ENCODE measurements around the gene ILDR1.

The ILDR1 gene

DNA sequence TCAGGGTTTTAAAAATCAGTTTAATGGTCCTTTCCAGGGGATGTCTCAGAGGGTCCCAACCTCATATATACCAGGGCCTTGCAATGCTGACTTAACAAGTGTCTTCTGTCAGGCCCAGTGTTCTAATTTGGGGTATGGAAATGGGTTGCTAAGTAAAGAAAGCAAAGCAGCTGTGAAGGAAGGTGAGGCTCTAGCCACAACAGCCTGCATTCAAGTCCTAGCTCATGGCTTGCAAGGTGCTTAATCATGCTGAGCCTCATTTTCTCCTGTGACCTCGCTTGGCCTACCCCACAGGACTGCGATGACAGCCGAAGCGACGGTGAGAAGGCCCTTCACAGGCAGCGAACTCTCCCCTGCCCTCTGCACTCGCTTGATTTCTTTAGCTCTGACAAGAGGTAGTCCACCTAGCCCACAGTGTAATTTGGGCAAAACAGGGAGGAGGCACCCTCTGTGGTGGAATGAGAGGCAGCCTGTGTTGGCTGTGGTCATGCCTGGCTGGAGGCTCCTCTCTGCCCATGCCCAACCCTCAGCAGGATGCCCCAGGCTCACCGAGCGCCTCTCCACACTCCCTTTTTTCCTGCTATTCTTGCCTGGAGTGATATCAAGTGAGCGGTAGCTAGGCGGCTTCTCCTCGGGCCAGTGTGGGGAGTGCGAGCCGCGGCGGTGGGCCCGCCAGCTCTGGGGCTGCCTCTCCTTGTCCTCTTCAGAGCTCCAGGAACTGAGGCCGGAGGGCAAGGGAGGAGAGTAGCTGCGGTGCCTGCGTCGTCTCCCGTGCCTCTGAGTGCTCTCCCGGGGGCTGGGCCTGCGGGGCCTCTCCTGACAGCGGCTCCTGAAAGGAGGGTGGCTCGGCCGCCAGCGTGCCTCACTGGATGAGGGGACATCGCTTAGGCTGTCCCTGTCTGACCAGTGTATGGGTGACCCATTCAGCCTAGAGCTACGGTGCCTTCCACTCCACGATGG lies 29.2 kb downstream of the ILDR1 start:
- DNase-seq: no peak

DNA sequence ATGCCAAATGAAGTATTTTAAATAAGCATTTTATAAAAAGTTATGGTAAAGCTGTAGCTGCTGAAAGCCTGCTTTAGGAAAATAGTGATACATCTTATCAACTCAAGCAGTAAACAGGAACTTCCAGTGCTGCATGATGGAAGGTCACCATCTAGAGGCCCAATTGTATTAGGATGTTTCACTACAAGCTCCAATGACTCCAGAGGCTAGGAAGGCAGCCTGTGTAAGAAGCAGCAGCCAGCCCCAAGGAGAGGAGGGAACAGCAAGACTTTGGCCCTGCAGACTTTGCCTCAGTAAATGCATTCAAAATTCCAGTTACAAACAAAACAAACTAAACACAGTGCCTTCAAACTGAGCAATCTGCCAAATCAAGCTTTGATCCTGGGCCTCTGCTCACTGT lies 32.1 kb downstream of the ILDR1 start:
- peak; percentile 49 to 59 for DNase-seq

DNA sequence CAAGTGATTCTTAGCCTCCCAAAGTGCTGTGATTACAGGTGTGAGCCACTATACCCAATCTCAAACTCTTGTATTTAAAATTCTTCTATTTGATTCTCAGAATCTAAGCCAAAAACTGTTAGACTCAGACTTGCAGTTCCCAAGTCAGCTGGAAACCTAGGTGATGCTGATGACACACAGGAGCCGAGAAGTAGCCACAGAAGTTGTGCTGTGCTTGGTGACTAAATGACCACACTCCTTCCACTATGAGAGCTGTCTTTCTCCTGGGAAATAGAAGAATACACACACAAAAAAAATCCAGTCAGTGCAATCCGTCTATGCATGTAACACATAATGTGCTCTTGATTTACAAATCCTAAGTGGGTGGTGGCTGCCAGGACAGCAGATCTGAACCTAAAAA lies 33.9 kb downstream of the ILDR1 start:
- no peak for DNase-seq

DNA sequence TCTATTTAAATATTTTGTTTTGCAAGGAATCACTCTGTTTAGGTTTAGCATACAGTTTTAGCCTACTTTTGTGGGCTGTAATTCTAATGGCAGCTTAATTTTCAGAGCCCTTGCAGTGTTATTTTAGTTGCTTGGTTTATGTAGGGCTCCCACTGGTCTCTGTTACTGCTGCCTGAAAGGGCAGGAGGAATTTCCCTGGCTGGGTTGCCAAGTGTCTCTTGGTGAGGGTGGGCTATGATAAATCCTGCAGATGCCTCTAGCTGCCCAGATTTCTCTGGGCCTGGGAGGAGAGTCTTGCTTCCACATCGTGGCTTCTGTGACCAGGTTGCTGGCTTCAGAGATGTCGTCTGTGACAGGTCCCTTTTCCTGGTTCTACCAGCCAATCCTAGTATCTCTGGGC lies 36.2 kb downstream of the ILDR1 start:
- no peak for DNase-seq

DNA sequence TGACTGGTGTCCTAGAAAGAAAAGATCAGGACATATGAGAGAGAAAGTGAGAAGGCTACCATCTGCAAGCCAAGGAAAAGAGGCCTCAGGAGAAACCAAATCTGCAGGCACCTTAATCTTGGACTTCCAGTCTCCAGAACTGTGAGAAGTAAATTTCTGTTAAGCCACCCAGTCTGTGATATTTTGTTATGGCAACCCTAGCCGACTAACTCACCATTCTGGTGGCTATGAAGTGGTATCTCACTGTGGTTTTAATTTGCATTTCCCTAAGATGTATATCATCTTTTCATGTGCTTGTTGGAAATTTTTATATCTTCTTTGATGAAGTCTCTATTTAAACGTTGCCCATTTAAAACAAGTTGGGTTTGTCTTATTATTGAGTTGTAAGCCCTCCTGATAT lies 40.6 kb downstream of the ILDR1 start:
- no peak for DNase-seq

DNA sequence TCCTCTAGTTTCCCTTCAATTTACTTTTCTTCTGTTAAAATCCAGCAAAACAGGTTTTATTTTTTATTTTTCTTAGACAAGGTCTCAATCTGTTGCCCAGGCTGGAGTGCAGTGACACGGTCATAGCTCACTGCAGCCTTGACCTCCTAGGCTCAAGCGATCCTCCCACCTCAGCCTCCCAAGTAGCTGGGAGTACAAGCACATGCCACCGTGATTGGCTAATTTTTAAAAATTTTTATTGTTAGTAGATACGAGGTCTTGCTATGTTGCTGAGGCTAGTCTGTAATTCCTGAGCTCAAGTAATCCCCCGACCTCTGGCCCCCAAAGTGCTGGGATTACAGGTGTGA lies 41.6 kb downstream of the ILDR1 start:
- no peak for DNase-seq

DNA sequence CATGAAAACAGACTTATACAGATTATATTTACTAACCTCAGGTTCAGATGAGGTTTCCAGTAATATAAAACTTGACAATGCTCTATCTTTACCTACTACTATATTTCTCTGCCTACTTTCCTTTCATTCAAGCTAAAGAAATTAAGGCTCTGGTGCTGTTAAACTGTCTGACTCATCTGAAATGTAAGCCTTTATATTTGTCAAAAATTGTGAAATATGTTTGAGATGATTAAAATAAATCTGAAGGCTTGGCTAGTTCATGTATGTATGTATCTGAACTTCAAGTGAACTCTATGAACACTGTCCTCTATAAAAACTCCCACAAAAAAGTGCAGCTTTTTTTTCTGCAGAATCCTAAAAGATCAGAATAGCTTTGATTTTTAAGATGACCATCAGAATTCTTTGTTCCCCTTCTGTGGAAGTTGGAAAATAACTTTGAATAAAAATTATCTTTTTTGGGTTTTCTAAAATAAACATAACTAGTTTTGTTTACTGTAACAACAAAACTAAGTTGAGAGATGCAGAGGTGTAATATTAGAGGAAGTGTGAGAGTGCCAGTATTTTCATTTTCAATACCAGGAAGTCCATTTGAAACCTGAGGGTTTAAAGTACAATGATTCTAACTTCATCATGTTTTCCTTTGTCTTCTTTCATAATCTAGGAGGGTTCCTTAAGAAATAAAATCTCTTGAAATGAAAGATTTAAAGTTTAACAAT lies 42.2 kb downstream of the ILDR1 start:
- peak in 1 of 2 donors; percentile 14 for DNase-seq

DNA sequence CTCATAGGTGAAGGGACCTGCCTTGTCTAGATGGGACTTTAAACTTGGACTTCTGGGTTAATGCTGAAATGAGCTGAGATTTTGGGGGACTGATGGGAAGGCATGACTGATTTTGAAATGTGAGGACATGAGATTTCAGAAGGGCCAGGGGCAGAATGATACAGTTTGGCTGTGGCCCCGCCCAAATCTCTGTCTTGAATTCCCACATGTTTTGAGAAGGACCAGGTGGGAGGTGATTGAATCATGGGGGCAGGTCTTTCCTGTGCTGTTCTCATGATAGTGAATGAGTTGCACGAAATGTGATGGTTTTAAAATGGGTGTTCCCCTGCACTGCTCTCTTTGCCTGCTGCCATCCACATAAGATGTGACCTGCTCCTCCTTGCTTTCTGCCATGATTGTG lies 42.8 kb downstream of the ILDR1 start:
- DNase-seq: no peak

DNA sequence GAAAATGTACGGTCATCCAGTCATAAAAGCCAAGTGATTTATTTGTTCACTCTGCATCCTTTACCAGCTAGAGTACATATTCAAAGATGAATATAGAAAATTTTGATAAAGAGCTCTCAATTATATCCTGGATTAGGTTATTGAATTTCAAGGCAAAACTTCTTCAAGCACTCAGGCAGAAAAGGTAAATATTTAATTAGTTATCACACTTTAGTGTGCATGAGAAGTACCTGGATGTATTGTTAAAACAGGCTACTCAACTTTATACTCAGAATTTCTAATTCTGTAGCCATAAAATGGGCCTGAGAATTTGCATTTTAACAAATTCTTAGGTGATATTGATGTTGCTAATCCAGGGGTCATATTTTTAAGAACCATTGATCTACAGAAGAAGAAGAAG lies 45.3 kb downstream of the ILDR1 start:
- no peak for DNase-seq

DNA sequence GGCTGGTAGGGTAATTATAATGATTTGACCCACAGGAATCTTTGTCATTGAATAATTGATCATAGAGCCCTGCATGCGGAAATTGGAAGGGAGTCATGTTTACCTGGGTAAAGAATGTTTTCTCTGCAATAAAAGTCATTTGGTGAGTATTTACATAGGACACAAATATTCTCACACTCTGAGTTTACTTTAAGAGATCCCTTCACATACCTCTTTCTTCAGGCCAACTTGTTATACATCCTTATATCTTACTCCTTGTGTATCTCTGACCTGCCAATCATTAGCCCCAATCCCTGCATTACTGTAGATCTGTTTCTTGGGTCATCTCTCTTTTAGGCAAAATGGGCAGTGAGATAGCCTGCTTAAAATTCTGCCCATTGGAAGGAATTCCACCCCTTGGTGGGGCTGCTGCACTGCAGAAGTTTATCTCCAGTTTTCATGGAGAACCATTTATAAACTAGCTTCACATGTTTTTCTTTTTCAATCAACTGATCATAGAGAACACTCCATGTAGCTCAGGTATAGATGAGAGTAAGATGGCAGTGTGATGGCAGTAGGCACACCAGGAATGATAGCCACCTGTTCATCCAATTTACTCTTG lies 46.2 kb downstream of the ILDR1 start:
- DNase-seq: no peak

DNA sequence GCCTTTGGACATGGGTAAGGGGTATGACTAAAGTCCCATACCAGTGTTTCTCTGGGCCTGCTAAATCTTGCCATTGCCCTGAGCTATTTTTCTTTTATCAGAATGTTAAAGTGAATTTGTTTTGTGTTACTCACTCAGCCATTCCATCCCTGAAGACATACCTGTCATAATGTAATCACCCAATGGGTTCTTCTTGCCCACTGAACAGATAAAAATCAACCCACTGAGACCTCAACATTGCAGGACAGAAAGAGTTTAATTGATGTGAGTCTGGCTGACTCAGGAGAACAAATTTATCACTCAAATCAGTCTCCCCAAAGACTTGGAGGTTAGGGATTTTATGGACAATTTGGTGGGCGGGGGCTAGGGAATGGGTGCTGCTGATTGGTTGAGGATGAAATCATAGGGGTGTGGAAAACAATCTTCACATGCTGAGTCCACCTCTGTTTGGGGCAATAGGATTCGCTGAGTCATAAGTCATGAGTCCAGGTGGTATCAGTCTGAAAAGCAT lies 47.4 kb downstream of the ILDR1 start:
- no peak for DNase-seq

DNA sequence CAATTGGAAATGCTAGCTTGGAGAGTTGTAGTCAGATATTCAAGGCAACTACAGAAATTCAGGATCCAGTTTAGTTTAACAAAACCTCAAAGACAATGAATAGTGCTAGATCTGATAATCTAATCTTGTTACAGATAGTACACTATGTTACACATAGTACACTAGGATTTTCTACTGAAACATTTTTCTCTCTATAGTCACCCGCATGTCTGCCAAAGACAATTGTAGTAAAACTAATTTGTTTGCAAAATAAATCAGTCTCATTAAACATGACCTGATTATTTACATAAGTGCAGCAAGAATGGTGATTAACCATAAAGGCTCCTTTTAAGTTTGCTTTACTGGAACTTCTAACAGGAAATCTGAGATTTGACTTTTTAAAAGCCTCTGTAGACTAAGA lies 52.0 kb downstream of the ILDR1 start:
- no peak for DNase-seq

DNA sequence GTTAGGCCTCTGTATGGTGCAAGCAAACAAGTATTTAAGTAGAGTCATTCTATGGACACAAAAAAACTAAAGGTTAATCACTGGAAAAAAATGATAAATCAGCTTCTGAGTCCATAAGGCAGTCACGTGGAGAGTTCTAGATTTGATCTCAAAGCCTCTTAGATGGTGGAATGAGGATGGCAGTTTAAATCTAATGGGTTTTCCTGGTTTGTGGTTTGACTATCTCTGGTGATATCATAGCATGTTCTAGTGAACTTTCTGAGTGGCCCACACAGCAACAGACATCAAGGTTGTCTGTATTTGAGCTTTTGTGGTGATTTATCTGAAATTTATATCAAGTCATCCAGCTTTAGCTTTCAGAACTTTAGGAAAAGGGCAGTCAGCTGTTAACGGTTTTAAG lies 52.4 kb downstream of the ILDR1 start:
- no peak for DNase-seq

DNA sequence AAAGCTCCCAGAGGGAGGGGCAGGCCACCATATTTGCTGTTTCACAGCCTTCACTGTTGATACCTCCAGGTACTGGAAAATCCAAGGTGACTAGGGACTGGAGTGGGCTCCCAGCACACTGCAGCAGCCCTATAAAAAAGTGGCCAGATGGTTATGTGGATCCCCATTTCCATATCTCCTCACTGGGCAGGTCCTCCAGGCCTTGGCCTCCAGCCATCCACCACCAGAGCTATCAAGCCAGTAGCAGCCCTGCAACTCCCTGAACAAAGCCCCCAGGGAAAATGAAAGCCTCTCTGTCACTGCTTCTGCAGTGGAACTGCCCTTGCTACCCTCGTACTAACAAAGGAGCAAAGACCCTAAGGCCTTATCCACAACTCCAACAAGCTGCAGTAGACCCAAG lies 58.4 kb downstream of the ILDR1 start:
- DNase-seq: no peak

DNA sequence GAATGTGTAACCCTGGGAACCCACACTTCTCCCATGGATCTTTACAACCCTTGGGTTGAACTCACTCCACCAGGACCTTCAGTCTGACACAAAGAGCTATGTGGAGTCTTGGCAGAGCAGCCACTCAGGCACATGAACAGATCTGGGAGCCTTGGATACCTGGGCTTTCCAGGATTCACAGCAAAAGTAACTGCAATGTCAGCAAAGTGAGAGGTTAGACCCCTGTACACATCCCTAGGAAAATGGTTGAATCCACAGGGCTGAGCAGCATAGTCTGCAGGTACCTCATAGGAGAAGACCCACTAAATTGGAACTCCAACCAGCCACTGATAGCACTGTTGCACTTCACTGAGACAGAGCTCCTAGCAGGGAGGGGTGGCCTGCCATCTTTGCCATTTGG lies 59.6 kb downstream of the ILDR1 start:
- DNase-seq: no peak

DNA sequence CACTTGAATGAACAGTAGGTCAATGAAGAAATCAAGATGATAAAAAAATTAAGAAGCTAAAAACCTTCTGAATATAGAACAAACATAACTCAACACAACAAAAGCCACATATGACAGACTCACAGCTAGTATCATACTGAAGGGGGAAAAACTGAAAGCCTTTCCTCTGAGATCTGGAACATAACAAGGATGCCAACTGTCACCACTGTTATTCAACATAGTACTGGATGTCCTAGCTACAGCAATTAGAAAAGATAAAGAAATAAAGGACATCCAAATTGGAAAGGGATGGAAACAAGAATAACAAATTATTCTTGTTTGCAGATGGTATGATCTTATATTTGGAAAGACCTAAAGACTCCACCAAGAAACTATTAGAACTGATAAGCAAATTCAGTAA lies 60.8 kb downstream of the ILDR1 start:
- DNase-seq: no peak

DNA sequence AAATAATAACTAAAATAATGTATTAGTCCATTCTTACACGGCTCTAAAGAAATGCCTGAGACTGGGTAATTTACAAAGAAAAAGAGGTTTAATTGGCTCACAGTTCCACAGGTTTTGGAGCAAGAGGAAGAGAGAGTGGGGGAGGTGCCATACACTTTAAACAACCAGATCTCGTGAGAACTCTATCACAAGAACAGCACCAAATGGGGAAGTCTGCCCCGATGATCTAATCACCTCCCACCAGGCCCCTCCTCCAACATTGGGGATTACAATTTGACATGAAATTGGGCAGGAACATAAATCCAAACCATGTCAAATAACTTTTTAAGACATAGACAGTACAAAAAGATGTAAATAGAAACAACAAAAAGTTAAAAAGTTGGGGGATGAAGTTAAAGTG lies 63.2 kb downstream of the ILDR1 start:
- DNase-seq: peak; percentile 76 to 84

DNA sequence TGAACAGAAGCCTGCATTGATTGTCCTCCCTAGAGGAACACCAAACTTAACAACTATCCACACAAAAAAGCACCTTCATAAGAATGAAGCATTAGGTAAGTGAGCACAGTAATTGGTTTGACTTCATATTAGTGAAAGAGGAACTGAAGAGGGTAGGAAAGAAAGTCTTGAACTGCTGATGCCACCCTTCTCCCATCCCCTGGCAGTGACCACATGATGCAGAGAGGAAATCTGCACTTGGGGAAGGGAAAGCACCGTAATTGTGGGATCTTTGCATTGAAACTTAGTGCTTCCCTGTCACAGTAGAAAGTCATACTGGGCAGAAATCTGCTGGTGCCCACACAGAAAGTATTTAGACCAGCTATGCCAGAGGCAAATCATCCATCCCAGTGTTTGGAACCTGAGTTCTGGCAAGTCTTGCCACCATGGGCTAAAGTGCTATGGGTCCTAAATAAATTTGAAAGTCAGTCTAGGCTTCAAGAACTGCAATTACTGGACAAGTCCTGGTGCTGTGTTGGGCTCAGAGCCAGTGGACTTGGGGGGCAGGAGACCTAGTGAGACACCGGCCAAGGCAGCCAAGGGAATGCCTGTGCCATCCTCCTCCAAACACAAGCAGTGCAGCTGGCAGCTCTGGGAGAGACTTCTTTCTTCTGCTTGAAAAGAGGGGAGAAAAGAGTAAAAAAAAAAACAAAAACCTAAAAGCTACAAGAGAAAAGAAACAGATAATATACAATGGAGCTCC lies 64.2 kb downstream of the ILDR1 start:
- DNase-seq: peak; percentile 88 to 96

DNA sequence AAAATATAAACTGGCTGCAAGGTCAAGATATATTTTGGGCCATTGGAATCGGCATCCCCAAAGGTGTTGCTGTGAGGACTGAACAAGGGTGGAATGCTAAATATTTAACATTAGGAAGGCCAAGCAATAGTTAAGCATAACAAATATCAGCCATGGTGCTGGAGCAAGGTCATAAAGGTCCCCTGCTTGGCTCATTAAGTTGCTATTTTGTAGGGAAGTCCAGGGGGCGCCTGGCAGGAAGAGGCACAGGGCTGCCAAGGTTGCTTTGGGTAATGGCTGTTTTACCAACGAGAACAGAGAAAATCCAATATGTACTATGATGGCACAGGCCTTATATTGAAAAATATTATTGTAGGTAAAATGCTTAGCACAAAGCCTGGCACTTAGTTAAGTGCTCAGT lies 65.7 kb downstream of the ILDR1 start:
- no peak for DNase-seq

DNA sequence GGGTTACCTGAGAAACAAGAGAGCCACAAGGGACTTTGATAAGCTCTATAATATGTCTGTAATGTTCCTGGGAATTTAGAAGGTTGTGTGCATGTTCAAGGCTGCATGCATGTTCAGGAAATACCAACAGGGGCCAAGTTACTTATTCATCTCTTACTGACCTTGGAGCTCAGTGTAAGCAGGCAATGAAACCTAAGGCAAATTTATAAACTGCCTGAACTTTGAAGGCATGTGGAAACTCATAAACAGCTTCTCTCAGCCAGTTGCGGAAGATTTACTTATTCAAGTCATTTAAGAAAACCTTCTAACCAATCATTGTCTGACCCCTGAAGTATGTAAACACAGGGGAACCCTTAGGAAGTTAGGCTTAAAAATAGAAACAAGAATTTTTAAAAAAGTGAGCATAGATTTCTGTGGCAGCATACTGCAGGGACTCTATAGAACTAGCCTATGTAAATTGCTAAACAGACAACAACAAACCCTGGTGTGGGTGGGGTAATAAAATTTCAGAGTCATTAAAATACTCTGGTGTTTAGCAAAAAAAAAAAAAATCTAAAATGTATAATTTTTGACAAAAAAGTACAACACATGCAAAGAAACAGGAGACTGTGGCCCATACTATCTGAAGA lies 70.6 kb downstream of the ILDR1 start:
- DNase-seq: no peak

DNA sequence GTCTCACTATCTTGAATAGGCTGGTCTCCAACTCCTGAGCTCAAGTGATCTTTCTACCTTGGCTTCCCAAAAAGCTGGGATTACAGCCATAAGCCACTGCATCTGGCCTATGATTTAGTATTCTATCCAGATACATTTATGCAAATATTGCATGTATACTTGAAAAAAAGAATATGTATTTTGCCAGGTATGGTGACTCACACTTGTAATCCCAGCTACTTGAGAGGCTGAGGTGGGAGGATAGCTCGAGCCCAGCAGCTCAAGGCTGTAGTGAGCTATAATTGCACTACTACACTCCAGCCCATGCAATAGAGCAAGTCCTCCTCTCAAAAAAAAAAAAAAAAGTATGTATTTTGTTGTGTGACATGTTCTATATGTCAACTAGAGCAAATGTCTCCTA lies 73.4 kb downstream of the ILDR1 start:
- DNase-seq: no peak

DNA sequence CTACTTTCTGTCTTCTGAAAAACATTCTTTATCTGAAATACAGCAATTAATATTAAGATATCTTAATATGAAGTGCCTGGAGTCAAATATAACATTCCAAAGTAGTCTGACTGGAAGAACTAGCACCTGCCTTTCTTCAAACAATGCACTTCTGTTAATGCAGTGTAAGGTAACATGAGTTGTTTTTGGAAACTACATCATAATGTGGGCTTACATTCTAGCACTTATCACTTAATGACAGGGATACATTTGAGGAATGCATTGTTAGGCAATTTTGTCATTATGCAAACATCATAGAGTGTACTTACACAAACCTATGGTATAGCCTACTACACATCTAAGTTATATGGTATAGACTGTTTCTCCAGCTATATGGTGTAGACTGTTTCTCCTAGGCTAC lies 78.6 kb downstream of the ILDR1 start:
- DNase-seq: no peak

All from inflammatory macrophage treated with lipopolysaccharide for 1 hour (primary cell).